Measurements from ENCODE around the gene POU2F1.

- TF ChIP-seq, protein P1, sequence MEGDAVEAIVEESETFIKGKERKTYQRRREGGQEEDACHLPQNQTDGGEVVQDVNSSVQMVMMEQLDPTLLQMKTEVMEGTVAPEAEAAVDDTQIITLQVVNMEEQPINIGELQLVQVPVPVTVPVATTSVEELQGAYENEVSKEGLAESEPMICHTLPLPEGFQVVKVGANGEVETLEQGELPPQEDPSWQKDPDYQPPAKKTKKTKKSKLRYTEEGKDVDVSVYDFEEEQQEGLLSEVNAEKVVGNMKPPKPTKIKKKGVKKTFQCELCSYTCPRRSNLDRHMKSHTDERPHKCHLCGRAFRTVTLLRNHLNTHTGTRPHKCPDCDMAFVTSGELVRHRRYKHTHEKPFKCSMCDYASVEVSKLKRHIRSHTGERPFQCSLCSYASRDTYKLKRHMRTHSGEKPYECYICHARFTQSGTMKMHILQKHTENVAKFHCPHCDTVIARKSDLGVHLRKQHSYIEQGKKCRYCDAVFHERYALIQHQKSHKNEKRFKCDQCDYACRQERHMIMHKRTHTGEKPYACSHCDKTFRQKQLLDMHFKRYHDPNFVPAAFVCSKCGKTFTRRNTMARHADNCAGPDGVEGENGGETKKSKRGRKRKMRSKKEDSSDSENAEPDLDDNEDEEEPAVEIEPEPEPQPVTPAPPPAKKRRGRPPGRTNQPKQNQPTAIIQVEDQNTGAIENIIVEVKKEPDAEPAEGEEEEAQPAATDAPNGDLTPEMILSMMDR (IDR thresholded peaks at IDR 0.05), result no peak
- TF ChIP-seq EP300 (IDR thresholded peaks at IDR 0.05) (no peak), POLR2A (IDR thresholded peaks at IDR 0.05) (no peak)
Measured at GRCh38 chr1:167371030-167371429, 150.3 kb downstream of the POU2F1 start.

All from ovary (tissue), 3 donors.